H1 (cell line): Measurements from ENCODE around the gene TNIP1. TPM values are rescaled to one million over a fixed set of nuclear protein-coding genes. Genes with fewer than 3 reads are reported as not detected.

ENCODE experiments used
- CTCF ChIA-PET: fragments of 300-600 bp; sonication (Branson Sonifier 250); formaldehyde crosslinking; loops from one replicate; lab custom pipeline; 2021; ENCODE audit not compliant: partially characterized antibody; lab: Charles Lee
- POLR2A ChIA-PET: fragments of 300-600 bp; sonication (Branson Sonifier 250); formaldehyde crosslinking; loops from one replicate; lab custom pipeline; 2021; ENCODE audit warnings: inconsistent platforms; ENCODE audit not compliant: partially characterized antibody; lab: Charles Lee
- DNase-seq, 2 experiments: peaks; one replicate each; pipeline versions ENCODE4 v3.0.0 to v3.0.0-alpha.2; 2010 to 2022; ENCODE audit warnings: low spot score in 2 of 2, low read depth in 1 of 2, mixed read lengths in 1 of 2
- FAIRE-seq: peaks from 2 replicates; lab custom pipeline; 2011; peaks lifted over from hg19 to GRCh38; lab: Jason Lieb, UNC
- H2AFZ ChIP-seq: 2 replicates; pipeline ENCODE4 v1.8.1; 2012; ENCODE audit warnings: low read length, inconsistent platforms
- H2AK5ac ChIP-seq: 2 replicates; pipeline ENCODE4 v1.6.1; 2013; ENCODE audit warnings: low read depth, low read length
- H2BK120ac ChIP-seq: replicated peaks from 2 replicates; pipeline ENCODE3; 2013; ENCODE audit warnings: low read depth, low read length, inconsistent platforms
- H2BK12ac ChIP-seq: 2 replicates; pipeline ENCODE4 v1.6.1; 2013; ENCODE audit warnings: low read depth, low read length
- H2BK15ac ChIP-seq: 2 replicates; pipeline ENCODE4 v1.6.1; 2013; ENCODE audit warnings: low read length
- H2BK20ac ChIP-seq: 2 replicates; pipeline ENCODE4 v1.6.1; 2013; ENCODE audit warnings: low read length
- H2BK5ac ChIP-seq: 2 replicates; pipeline ENCODE4 v1.6.1; 2013; ENCODE audit warnings: low read depth, low read length
- H3K14ac ChIP-seq: 2 replicates; pipeline ENCODE4 v1.6.1; 2013; ENCODE audit warnings: inconsistent platforms; ENCODE audit not compliant: insufficient read length
- H3K18ac ChIP-seq: 2 replicates; pipeline ENCODE4 v1.6.1; 2013; ENCODE audit warnings: low read length; ENCODE audit errors: extremely low read depth
- H3K23ac ChIP-seq: 2 replicates; pipeline ENCODE4 v1.6.1; 2013; ENCODE audit warnings: inconsistent platforms; ENCODE audit not compliant: insufficient read length
- H3K23me2 ChIP-seq: 2 replicates; pipeline ENCODE4 v1.6.1; 2013; ENCODE audit warnings: low read depth, low read length
- H3K27ac ChIP-seq: 2 replicates; pipeline ENCODE4 v1.6.1; 2011; ENCODE audit warnings: low read depth, low read length, inconsistent platforms
- H3K27me3 ChIP-seq, 4 experiments: replicated peaks in 1 of 4; 1 replicate in 1 of 4; 2 replicates in 3 of 4; pipeline versions ENCODE4 v1.6.1 to v1.8.1; 2011 to 2013; ENCODE audit warnings: low read length in 3 of 4, mild to moderate bottlenecking in 3 of 4, inconsistent platforms in 2 of 4, mixed read lengths in 2 of 4, moderate library complexity in 1 of 4; ENCODE audit not compliant: control insufficient read depth in 3 of 4, insufficient read depth in 3 of 4; ENCODE audit errors: extremely low read depth in 1 of 4
- H3K36me3 ChIP-seq, 4 experiments: 2 replicates each; pipeline versions ENCODE4 v1.6.1 to v1.8.1; 2011 to 2013; ENCODE audit warnings: mild to moderate bottlenecking in 4 of 4, low read length in 3 of 4, moderate library complexity in 2 of 4, control low read depth in 1 of 4, inconsistent platforms in 1 of 4; ENCODE audit not compliant: insufficient read depth in 4 of 4, control insufficient read depth in 2 of 4
- H3K4ac ChIP-seq: replicated peaks from 2 replicates; pipeline ENCODE3; 2013; ENCODE audit warnings: low read length, low read depth, mixed read lengths, inconsistent platforms; ENCODE audit not compliant: insufficient read length
- H3K4me1 ChIP-seq, 4 experiments: replicated peaks in 1 of 4; 1 replicate in 1 of 4; 2 replicates in 3 of 4; pipeline versions ENCODE4 v1.6.1 to v1.8.1; 2011 to 2013; ENCODE audit warnings: low read length in 3 of 4, inconsistent platforms in 2 of 4, mixed read lengths in 1 of 4; ENCODE audit not compliant: insufficient read depth in 4 of 4, control insufficient read depth in 3 of 4
- H3K4me2 ChIP-seq, 2 experiments: 2 replicates each; pipeline versions ENCODE4 v1.6.1 to v1.8.1; 2011 to 2013; ENCODE audit warnings: low read depth in 2 of 2, low read length in 2 of 2, control low read depth in 1 of 2, inconsistent platforms in 1 of 2, mild to moderate bottlenecking in 1 of 2; ENCODE audit not compliant: insufficient read depth in 1 of 2
- H3K4me3 ChIP-seq, 4 experiments: fragments of 200-600, 300-600 bp in 1 of 4; sonication (generic), shearing (Covaris generic), sonication (Bioruptor Twin) in 1 of 4; 2 replicates each; pipeline versions ENCODE4 v1.5.1 to v1.8.1; 2011 to 2016; ENCODE audit warnings: low read length in 4 of 4, low read depth in 3 of 4, control low read depth in 2 of 4, inconsistent platforms in 2 of 4, mild to moderate bottlenecking in 2 of 4, mixed read lengths in 1 of 4, moderate library complexity in 1 of 4; ENCODE audit not compliant: insufficient read depth in 2 of 4; ENCODE audit errors: extremely low read depth in 1 of 4
- H3K56ac ChIP-seq: replicated peaks from 2 replicates; pipeline ENCODE3; 2013; ENCODE audit warnings: low read depth, mild to moderate bottlenecking, mixed read lengths, low read length, inconsistent platforms; ENCODE audit not compliant: insufficient read length
- H3K79me1 ChIP-seq: 2 replicates; pipeline ENCODE4 v1.6.1; 2013; ENCODE audit warnings: low read depth, low read length, control low read depth
- H3K79me2 ChIP-seq, 2 experiments: 2 replicates each; pipeline versions ENCODE4 v1.6.1 to v1.8.1; 2012 to 2013; ENCODE audit warnings: low read length in 2 of 2, mild to moderate bottlenecking in 2 of 2, inconsistent platforms in 1 of 2; ENCODE audit not compliant: insufficient read depth in 2 of 2, control insufficient read depth in 1 of 2
- H3K9ac ChIP-seq, 4 experiments: replicated peaks in 1 of 4; 1 replicate in 1 of 4; 2 replicates in 3 of 4; pipeline versions ENCODE4 v1.6.1 to v1.8.1; 2011 to 2013; ENCODE audit warnings: low read depth in 3 of 4, low read length in 3 of 4, control low read depth in 2 of 4, mild to moderate bottlenecking in 2 of 4, moderate library complexity in 2 of 4, inconsistent platforms in 1 of 4; ENCODE audit errors: extremely low read depth in 1 of 4
- H3K9me3 ChIP-seq, 2 experiments: 2 replicates each; pipeline versions ENCODE4 v1.6.1 to v1.8.1; 2012 to 2013; ENCODE audit warnings: mild to moderate bottlenecking in 2 of 2, moderate library complexity in 2 of 2, control low read depth in 1 of 2, inconsistent platforms in 1 of 2, low read depth in 1 of 2, low read length in 1 of 2, mixed read lengths in 1 of 2; ENCODE audit not compliant: insufficient read depth in 2 of 2
- H4K20me1 ChIP-seq, 2 experiments: replicated peaks in 1 of 2; 2 replicates each; pipeline versions ENCODE3 to v1.8.1; 2011 to 2013; ENCODE audit warnings: inconsistent platforms in 2 of 2, low read length in 2 of 2, mild to moderate bottlenecking in 1 of 2; ENCODE audit not compliant: insufficient read depth in 2 of 2, control insufficient read depth in 1 of 2
- H4K5ac ChIP-seq: 2 replicates; pipeline ENCODE4 v1.6.1; 2013; ENCODE audit warnings: low read length, low read depth, mixed read lengths, inconsistent platforms; ENCODE audit not compliant: insufficient read length
- H4K8ac ChIP-seq: 2 replicates; pipeline ENCODE4 v1.8.0; 2013; ENCODE audit warnings: mild to moderate bottlenecking, moderate library complexity, low read length, inconsistent platforms; ENCODE audit not compliant: insufficient read depth; ENCODE audit errors: extremely low read depth
- H4K91ac ChIP-seq: replicated peaks from 2 replicates; pipeline ENCODE3; 2013; ENCODE audit warnings: low read length, mixed read lengths, inconsistent platforms; ENCODE audit not compliant: insufficient read length
- CTCF ChIP-seq, 3 experiments: IDR thresholded peaks; 1 replicate in 2 of 3; 2 replicates in 1 of 3; pipeline versions ENCODE4 v1.5.1 to v1.6.1; 2011; ENCODE audit warnings: low read length in 3 of 3, mild to moderate bottlenecking in 3 of 3, inconsistent platforms in 2 of 3, low read depth in 1 of 3, moderate library complexity in 1 of 3; ENCODE audit not compliant: insufficient read depth in 1 of 3; ENCODE audit errors: control extremely low read depth in 1 of 3
- HDAC2 ChIP-seq, 2 experiments: fragments of 300-600 bp in 1 of 2; sonication (generic) in 1 of 2; IDR thresholded peaks; 2 replicates each; pipeline ENCODE4 v1.6.1; 2011 to 2012; ENCODE audit warnings: low read depth in 2 of 2, low read length in 2 of 2, mild to moderate bottlenecking in 2 of 2, moderate library complexity in 2 of 2, borderline replicate concordance in 1 of 2, inconsistent platforms in 1 of 2
- RAD21 ChIP-seq, 2 experiments: IDR thresholded peaks in 1 of 2; conservative IDR thresholded peaks in 1 of 2; 2 replicates each; pipeline ENCODE4 v1.6.1; 2011; ENCODE audit warnings: low read depth in 2 of 2, low read length in 2 of 2, improper control_type of control experiment in 1 of 2, inconsistent platforms in 1 of 2, mild to moderate bottlenecking in 1 of 2, moderate library complexity in 1 of 2
- TAF1 ChIP-seq: IDR thresholded peaks from 2 replicates; pipeline ENCODE4 v1.6.1; 2011; ENCODE audit warnings: mild to moderate bottlenecking, low read depth, low read length
- WGBS, 2 experiments: shearing (Covaris generic) in 1 of 2; methylation state at CpG; one replicate each; pipeline versions ENCODE4 v1.1.6 to v1.1.7; 2013 to 2015; ENCODE audit warnings: low lambda C conversion rate in 2 of 2, mixed read lengths in 2 of 2, inconsistent platforms in 1 of 2, low coverage in 1 of 2, missing lambda C conversion rate in 1 of 2; ENCODE audit not compliant: insufficient replicate concordance in 2 of 2, insufficient coverage in 1 of 2, insufficient read length in 1 of 2; ENCODE audit errors: extremely low coverage in 1 of 2, missing lambda C conversion rate in 1 of 2; 5-methylcytosine and 5-hydroxymethylcytosine counted together
- polyA plus RNA-seq, 7 experiments: library from polyadenylated mRNA; depleted of rRNA in 3 of 7; stranded (reverse) in 5 of 7; unstranded in 2 of 7; fragments of >200 nt in 5 of 7; fragments of 200-250 nt in 2 of 7; gene quantifications; 1 replicate in 5 of 7; 2 replicates in 1 of 7; 4 replicates in 1 of 7; pipeline versions ENCODE4 v1.2.1 to v1.2.3, GENCODE V29; 2011 to 2013; ENCODE audit warnings: missing spikeins in 2 of 7, mixed read lengths in 2 of 7
- total RNA-seq: library from RNA; stranded (reverse); fragmentation: NEBNext Ultra II Directional; extraction: Animal tissue kit (Norgen Biotek cat#: 25700); gene quantifications from 2 replicates; pipeline ENCODE4 v1.2.1, GENCODE V29; 2021

TNIP1 gene
- total and polyA plus RNA-seq, 2 of the 8 experiments (the other 6 are each of a cell fraction or from before 2014, with no cell fraction given) = 14.2 to 31.9 TPM

- POLR2A ChIA-PET = interaction anchor here (1.1 kb wide), 1 partner anchor 12 kb away, joined by 3 read pairs; no protein-coding TSS in a partner anchor
- Histone ChIP-seq H3K79me1 (no peaks in the 10 kb centered on the region), H3K56ac (no peak overlapping the region), H3K23me2 (no peaks in the 10 kb centered on the region), H3K27me3 (no peaks in the 10 kb centered on the region), H3K9me3 (no peaks in the 10 kb centered on the region), H2BK15ac (no peak overlapping the region), H3K23ac (no peak overlapping the region), H3K27ac (no peak overlapping the region), H3K9ac (no peak overlapping the region), H2BK120ac (no peak overlapping the region), H3K4me2 (no peak overlapping the region), H3K4me1 (no peaks in the 10 kb centered on the region), H2BK5ac (no peak overlapping the region), H3K4me3 (no peak overlapping the region), H3K18ac (no peak overlapping the region), H2AFZ (no peak overlapping the region), H3K79me2 (no peaks in the 10 kb centered on the region), H4K5ac (no peak overlapping the region), H4K91ac (no peak overlapping the region), H3K4ac (no peak overlapping the region), H2BK20ac (no peak overlapping the region), H4K8ac (no peak overlapping the region; the same call in 1 of the 2 replicates), H4K20me1 (peaks cover 0 to 2% of the 10 kb centered on the region in 2 experiments), H3K36me3 (peaks cover 6 to 21% (median 11%) of the 10 kb centered on the region in 4 experiments; a peak in 6 of 8 replicates), H2AK5ac (no peak overlapping the region), H2BK12ac (no peak overlapping the region), H3K14ac (no peak overlapping the region)
- TF ChIP-seq RAD21 (IDR thresholded peaks at IDR 0.05 in 1 of 2, conservative IDR thresholded peaks at IDR 0.05 in 1 of 2; ENCODE audit: low read depth in 2 of 2, low read length in 2 of 2) (peak in 1 of 2 experiments; percentile 23; a peak in 1 of 4 replicates), TAF1 (no peak), CTCF (IDR thresholded peaks at IDR 0.05; ENCODE audit: control extremely low read depth in 1 of 3, insufficient read depth in 1 of 3, low read depth in 1 of 3, low read length in 3 of 3) (peak in 1 of 3 experiments; percentile 2; a peak in 1 of 4 replicates), HDAC2 (IDR thresholded peaks at IDR 0.05; ENCODE audit: borderline replicate concordance in 1 of 2, low read depth in 2 of 2, low read length in 2 of 2) (no peak)
- WGBS, 2 experiments = 90% methylated on average over 8 of the region's 8 CpGs; no CpG with 5 or more reads in 1 of the 2 experiments
- FAIRE-seq (no peak), DNase-seq (no peak)
- CTCF ChIA-PET = interaction anchor here (0.6 to 10.2 kb wide), 11 partner anchors 10 to 567 kb away, joined by 3 to 157 read pairs (median 6); no protein-coding TSS in a partner anchor
Observed at GRCh38 chr5:151040211-151040747, 40.6 kb downstream of the TNIP1 start.
